A549 (cell line): ENCODE data around the gene ANKMY2. TPM values are rescaled to one million over a fixed set of nuclear protein-coding genes. Genes with fewer than 3 reads are reported as not detected.

ENCODE experiments used
- ATAC-seq, 2 experiments: fragments of 200-7000 bp in 1 of 2; fragments of >200 bp in 1 of 2; cut with Nextera tagmentation in 1 of 2; cut with Tn5 transposase in 1 of 2; 3 replicates each; pipeline versions ENCODE4 v1.8.0 to v1.9.1; 2018 to 2020; ENCODE audit warnings: mild to moderate bottlenecking in 1 of 2, moderate library complexity in 1 of 2
- CTCF ChIA-PET: fragments of 300-600 bp; sonication (Branson Sonifier 250); formaldehyde crosslinking; extraction: SDS; loops from one replicate; lab custom pipeline; 2021; ENCODE audit warnings: antibody characterized with exemption, inconsistent platforms; lab: Yijun Ruan, JAX
- POLR2A ChIA-PET: fragments of 350-600 bp; formaldehyde crosslinking; extraction: SDS; loops from one replicate; lab custom pipeline; 2021; ENCODE audit warnings: antibody characterized with exemption, inconsistent platforms; lab: Yijun Ruan, JAX
- DNase-seq, 2 experiments: peaks; one replicate each; pipeline versions ENCODE4 v3.0.0 to v3.0.0-alpha.2; 2011 to 2016; ENCODE audit warnings: low read depth in 1 of 2, low spot score in 1 of 2
- FAIRE-seq: peaks from 2 replicates; lab custom pipeline; 2011; peaks lifted over from hg19 to GRCh38; lab: Jason Lieb, UNC
- H3K27ac ChIP-seq, 2 experiments: fragments of >200 bp; sonication (Bioruptor Twin); formaldehyde crosslinking; 3 replicates each; pipeline ENCODE4 v1.5.1; 2016 to 2017
- H3K4me1 ChIP-seq: fragments of >200 bp; sonication (Bioruptor Twin); formaldehyde crosslinking; 3 replicates; pipeline ENCODE4 v1.6.1; 2016
- H3K4me2 ChIP-seq: fragments of >200 bp; sonication (Bioruptor Twin); formaldehyde crosslinking; 3 replicates; pipeline ENCODE4 v1.6.1; 2016
- H3K4me3 ChIP-seq: fragments of >200 bp; sonication (Bioruptor Twin); formaldehyde crosslinking; 3 replicates; pipeline ENCODE4 v1.5.1; 2016
- H3K9me3 ChIP-seq: fragments of >200 bp; sonication (Bioruptor Twin); formaldehyde crosslinking; 3 replicates; pipeline ENCODE4 v1.6.1; 2016
- ATOH8 ChIP-seq: fragments of 250-450 bp; sonication (Bioruptor Pico); IDR thresholded peaks from 2 replicates; pipeline ENCODE4 v1.5.0; 2020; ENCODE audit warnings: low read depth, mild to moderate bottlenecking, moderate library complexity
- BHLHE40 ChIP-seq: IDR thresholded peaks from 2 replicates; pipeline ENCODE4 v1.6.1; 2012; ENCODE audit warnings: low read depth, low read length, inconsistent platforms
- CBX8 ChIP-seq: fragments of 200-600 bp; sonication (generic); IDR thresholded peaks from 2 replicates; pipeline ENCODE4 v1.6.1; 2016
- CEBPB ChIP-seq, 2 experiments: fragments of >200 bp in 1 of 2; sonication (Bioruptor Twin) in 1 of 2; formaldehyde crosslinking in 1 of 2; IDR thresholded peaks; 2 replicates each; pipeline ENCODE4 v1.6.1; 2012 to 2016
- CHD2 ChIP-seq: fragments of 150-350 bp; IDR thresholded peaks from 2 replicates; pipeline ENCODE4 v1.6.1; 2014; ENCODE audit warnings: low read length; ENCODE audit not compliant: partially characterized antibody
- CTCF ChIP-seq: fragments of >200 bp; sonication (Bioruptor Twin); formaldehyde crosslinking; IDR thresholded peaks from 3 replicates; pipeline ENCODE4 v1.5.1; 2016
- HOXB5 ChIP-seq: fragments of 250-450 bp; sonication (Bioruptor Pico); IDR thresholded peaks from 2 replicates; pipeline ENCODE4 v1.5.0; 2020; ENCODE audit warnings: mild to moderate bottlenecking, moderate library complexity
- MAFK ChIP-seq: fragments of 450-650 bp; IDR thresholded peaks from 2 replicates; pipeline ENCODE4 v1.6.1; 2014; ENCODE audit not compliant: partially characterized antibody
- POLR2A ChIP-seq: IDR thresholded peaks from 2 replicates; pipeline ENCODE4 v1.6.1; 2012; ENCODE audit warnings: mild to moderate bottlenecking, low read length
- RCOR1 ChIP-seq: fragments of 150-350 bp; IDR thresholded peaks from 2 replicates; pipeline ENCODE4 v1.6.1; 2014; ENCODE audit warnings: antibody characterized with exemption, low read length, low read depth
- ZC3H11A ChIP-seq: fragments of 450-650 bp; IDR thresholded peaks from 2 replicates; pipeline ENCODE4 v1.6.1; 2014; ENCODE audit warnings: antibody characterized with exemption, mild to moderate bottlenecking
- ZSCAN20 ChIP-seq: fragments of 250-450 bp; sonication (Bioruptor Pico); IDR thresholded peaks from 2 replicates; pipeline ENCODE4 v1.8.0; 2022; ENCODE audit warnings: mild to moderate bottlenecking, moderate library complexity
- WGBS: methylation state at CpG from one replicate; pipeline ENCODE4 v1.1.6; 2017; ENCODE audit errors: missing lambda C conversion rate; 5-methylcytosine and 5-hydroxymethylcytosine counted together
- polyA plus RNA-seq, 4 experiments: library from polyadenylated mRNA; depleted of rRNA in 3 of 4; stranded (reverse); fragments of >200 nt; fragmentation: RNase III in 1 of 4; extraction: RNeasy Plus Mini Kit Qiagen cat#74134 plus additional on column Dnase treatment in 1 of 4; gene quantifications; 2 replicates in 3 of 4; 3 replicates in 1 of 4; pipeline ENCODE4 v1.2.3, GENCODE V29; 2011 to 2017

ANKMY2 gene
- polyA plus RNA-seq, 2 of the 4 experiments (the other 2 are of a cell fraction) = 15.3 to 26.1 TPM

GRCh38 chr7:16656141-16656540, 10.6 kb upstream of the ANKMY2 start (continued):
- TF ChIP-seq MAFK = no peak
- TF ChIP-seq, all 56 proteins: peak for 0

- ATAC-seq (no peak), FAIRE-seq (no peak), DNase-seq (no peak)
- CTCF ChIA-PET = interaction anchor here (1.2 kb wide), 1 partner anchor 16 kb away, joined by 3 read pairs; no protein-coding TSS in a partner anchor
- Histone ChIP-seq H3K27ac (no peak overlapping the region), H3K4me1 (peaks cover 51% of the 10 kb centered on the region), H3K9me3 (no peaks in the 10 kb centered on the region), H3K4me3 (no peak overlapping the region), H3K4me2 (no peak overlapping the region)
- POLR2A ChIA-PET = interaction anchor here (0.6 kb wide), 1 partner anchor 10 kb away, joined by 4 read pairs; the partner anchor contains the start of genes ANKMY2 and BZW2
- TF ChIP-seq CBX8 (no peak), CEBPB (IDR thresholded peaks at IDR 0.05) (peak in 1 of 2 experiments; percentile 12; a peak in 1 of 4 replicates)
Measured at GRCh38 chr7:16655394-16655793, 9.8 kb upstream of the ANKMY2 start.

GRCh38 chr7:16652888-16653287, 7.3 kb upstream of the ANKMY2 start:
- Histone ChIP-seq H3K4me1 (peaks cover 64% of the 10 kb centered on the region), H3K9me3 (no peaks in the 10 kb centered on the region), H3K4me2 (no peak overlapping the region), H3K27ac (peak overlapping the region in 1 of 2 experiments; percentile 52; a peak in 2 of 6 replicates), H3K4me3 (no peak overlapping the region)
- POLR2A ChIA-PET = no interaction called here
- ATAC-seq (no peak), DNase-seq (no peak), FAIRE-seq (no peak)
- no peak for TF ChIP-seq ZSCAN20 (CRISPR knock-in tag)
- no peak for TF ChIP-seq CBX8
- TF ChIP-seq HOXB5 (CRISPR knock-in tag) = no peak
- TF ChIP-seq MAFK = no peak
- TF ChIP-seq CHD2 = no peak
- no peak for TF ChIP-seq POLR2A
- no peak for TF ChIP-seq RCOR1
- no peak for TF ChIP-seq ATOH8 (CRISPR knock-in tag)
- TF ChIP-seq ZC3H11A = no peak
- no peak for TF ChIP-seq BHLHE40
- CTCF ChIA-PET = no interaction called here
- 80% methylated on average over 2 of the region's 2 CpGs for whole genome bisulfite sequencing

GRCh38 chr7:16652240-16652583, 6.7 kb upstream of the ANKMY2 start:
- H3K4me2 ChIP-seq = no peak overlapping the region
- CTCF ChIA-PET = interaction anchor here (1.4 to 1.9 kb wide), 2 partner anchors 8 to 12 kb away, joined by 5 to 8 read pairs; no protein-coding TSS in a partner anchor
- POLR2A ChIA-PET = no interaction called here

More at GRCh38 chr7:16652240-16652583, 6.7 kb upstream of the ANKMY2 start:
- TF ChIP-seq CEBPB (IDR thresholded peaks at IDR 0.05) = peak; percentile 59 to 82; a peak in 3 of 4 replicates
- TF ChIP-seq CTCF = no peak
- H3K4me3 ChIP-seq = no peak overlapping the region
- no peak for DNase-seq
- H3K4me1 ChIP-seq = peaks cover 64% of the 10 kb centered on the region
- FAIRE-seq = no peak
- ATAC-seq = no peak
- WGBS = 81% methylated on average over 7 of the region's 7 CpGs
- no peaks in the 10 kb centered on the region for H3K9me3 ChIP-seq
- H3K27ac ChIP-seq = no peak overlapping the region
